Stimulated activated CD4-positive, alpha-beta T cell treated with anti-CD3 and anti-CD28 coated beads, Interleukin-15, amount 100 ng/mL, for 24 hours (primary cell): ENCODE measurements around the gene BEND2.
A peak's percentile ranks its signal among the peaks of the same experiment; 100 is the strongest.
"Not testable (repeated sequence)": the region's sequence is repeated elsewhere in the genome, so short reads cannot be mapped to it uniquely, and the experiment has no call there.

Experiments
- DNase-seq: peaks from one replicate; pipeline ENCODE4 v3.0.0-alpha.2; 2020

The BEND2 gene

DNA sequence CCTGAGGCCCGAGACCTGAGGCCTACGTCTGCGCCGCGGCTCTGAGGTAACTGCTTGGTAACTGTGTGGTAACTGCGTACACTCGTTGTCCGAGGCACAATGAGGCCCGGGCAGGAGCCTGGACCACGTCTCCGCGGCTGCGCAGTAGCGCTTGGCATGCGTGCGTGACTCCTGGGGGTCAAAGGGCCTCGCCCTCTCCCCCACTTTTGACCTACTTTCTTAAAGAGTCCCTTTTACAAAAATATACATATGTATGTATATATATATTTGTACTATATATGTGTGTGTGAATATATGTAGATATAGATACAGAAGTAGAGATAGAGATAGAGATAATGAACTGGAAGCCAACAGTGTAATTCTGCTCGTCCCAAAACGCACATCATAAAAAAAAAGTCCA lies at the start of gene BEND2:
BEND2 (minus strand) TSS at position 101 of the 400 bp plus-strand sequence. CDS start 136 bp downstream, outside the sequence.
- no peak for DNase-seq

DNA sequence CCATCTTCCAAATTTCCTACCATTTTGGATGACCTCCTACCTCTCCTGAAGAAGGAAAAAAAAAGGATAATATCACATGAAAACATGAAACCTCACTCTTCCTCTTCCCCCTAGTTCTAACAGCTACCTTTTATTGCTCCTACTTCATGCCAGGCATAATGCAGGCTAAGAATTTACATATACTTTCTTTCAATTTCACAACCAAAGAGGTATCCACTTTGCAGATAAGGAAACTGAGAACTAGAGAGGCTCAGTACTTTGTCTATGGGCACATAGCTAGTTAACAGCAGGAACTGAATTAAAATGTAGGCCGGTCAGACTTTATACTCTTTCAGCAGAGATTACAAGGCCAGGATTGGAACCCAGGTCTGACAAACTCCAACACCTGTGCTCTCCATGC lies 34.4 kb upstream of the BEND2 start:
- DNase-seq: no peak

DNA sequence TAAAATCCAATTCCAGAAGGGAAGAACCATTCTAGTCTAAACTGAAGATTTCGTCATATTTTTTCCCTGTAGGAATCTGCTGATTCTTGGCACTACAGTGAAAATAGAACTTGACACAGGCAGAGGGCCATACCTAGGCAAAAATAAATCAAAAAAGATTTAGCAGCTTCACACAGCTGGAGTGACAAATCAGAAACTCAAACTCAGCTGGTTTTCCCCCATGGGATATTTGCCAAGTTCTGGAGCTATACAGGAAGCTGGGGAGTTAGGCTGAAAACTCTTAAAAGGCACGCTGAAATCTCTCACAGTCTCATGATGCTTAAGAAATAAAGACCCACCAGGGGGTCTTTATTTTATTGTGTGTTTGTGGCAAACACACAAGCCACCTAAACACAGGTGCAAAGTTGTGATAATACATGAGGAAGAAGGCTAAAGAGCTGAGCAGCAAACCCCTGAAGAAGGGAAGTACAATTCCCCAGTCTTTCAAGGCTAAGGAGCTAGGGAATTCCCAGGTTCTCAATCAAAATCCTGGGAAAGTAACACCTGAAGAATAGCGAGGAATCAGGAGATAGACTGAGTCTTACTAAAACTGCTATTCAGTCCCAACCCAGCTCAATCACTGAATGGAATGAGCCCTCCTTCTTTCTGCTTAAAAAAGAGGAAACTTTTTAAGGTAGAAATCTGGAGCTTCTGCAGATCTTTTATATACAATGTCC lies 32.1 kb upstream of the BEND2 start:
- DNase-seq: no peak

DNA sequence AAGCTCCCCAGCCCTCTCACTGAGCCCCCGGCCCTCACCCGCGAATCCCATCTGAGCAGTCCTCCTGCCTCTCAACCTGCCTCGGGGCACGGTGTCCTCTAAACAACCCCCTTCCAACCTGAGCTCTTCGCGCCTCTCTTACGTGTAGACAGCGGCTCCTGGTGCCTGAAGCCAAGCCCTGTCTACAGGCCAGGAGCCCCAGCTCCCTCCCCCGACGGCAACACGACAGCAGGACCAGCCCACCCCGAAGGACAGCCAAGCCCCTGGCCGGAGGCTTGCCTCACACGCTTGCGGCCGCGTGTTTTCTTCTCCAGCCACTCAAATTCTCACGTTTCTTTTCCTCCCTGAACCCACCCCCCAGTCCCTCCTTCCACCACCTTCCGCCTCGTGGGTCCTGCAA lies 9.0 kb upstream of the BEND2 start:
- not testable (repeated sequence) for DNase-seq

DNA sequence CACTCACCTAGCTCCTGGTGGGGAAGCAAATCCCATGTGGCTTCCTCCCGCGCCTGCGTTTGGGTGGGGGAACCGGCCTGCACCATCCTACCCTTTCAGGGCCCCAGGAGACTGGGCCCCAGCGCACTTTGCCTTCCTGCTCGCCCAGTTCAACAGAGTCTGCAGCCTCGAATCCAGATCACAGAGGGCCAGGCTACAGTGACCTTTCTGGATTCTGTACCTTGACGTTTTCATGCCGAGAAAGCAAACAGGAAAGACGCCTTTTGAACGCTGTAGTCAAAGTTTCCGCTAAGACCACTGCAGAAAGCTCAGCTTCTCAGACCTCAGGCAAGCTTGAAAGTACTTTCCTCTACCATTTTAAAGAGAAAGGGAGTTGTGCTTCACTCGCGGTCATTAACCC lies 7.4 kb upstream of the BEND2 start:
- no peak for DNase-seq

DNA sequence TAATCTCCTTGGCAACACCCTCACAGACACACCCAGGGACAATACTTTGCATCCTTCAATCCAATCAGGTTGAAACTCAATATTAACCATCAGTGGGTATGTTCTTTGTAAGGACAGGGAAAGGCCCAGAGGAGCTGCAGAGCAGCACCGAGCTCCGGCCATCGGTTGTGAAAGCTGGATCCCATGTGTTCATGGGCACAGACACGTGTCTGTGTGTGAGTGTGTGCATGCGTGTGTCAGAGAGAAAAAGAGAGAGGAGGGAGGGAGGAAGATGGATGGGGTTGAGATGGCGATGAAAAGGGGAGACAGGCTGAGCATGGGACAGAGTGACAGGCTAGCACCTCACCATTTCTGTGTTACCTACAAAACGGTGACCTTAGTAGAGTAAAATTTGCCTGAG lies 6.8 kb upstream of the BEND2 start:
- no peak for DNase-seq

DNA sequence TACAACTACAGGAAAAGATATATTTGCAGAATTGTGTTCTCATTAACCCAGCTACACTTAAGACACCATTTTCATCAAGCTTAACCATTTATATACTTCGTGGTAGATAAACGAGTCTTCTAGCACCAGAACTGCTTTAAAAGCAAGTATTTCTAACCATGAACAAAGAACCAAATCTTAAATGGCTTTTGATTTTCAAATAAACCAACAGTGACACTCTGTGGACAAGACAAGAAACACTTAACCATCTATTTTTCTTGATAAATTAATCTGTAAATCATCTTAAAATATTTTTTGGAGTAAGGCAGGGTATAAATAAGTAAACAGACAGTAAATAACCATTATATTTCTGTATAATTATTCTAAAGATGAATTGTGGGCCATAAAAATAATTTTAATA lies 10.2 kb downstream of the BEND2 start:
- DNase-seq: no peak

DNA sequence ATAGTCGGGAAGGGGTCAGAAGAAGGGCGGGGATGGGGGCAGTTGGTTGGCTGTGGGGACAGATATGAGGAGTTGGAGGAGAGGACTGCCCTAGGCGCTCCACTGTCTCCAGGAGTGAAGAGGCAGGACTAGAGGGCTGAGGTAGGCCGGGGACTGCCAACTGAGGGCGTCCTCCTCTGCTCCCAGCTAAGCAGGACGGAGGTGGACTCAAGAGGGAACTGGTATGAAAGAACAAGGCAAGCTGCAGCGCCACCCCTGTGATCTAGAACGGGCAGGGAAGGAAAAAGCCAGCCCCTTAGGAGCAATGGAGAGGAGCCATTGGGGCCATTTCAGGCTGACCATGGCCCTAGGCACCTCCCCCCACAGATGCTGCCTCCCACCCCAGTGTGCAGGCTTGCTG lies 14.0 kb downstream of the BEND2 start:
- no peak for DNase-seq

DNA sequence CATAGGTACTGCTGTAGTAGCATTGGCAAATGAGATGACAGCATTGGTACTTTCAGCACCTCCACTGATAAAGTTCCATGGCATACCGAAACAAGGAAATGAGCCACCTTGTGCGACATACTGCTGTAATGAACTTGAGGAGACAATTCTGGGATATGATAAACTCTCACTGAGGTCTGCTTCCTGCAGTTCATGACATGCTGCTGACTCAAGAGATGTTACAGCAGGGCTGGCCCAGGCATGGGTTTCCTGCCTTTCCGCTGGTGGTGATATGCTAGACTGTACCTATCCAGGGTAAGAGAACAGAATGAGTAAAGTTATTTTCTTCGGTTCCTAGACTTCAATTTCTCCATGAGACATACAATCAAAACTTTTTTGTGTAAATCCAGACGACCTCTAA lies 17.1 kb downstream of the BEND2 start:
- DNase-seq: no peak

DNA sequence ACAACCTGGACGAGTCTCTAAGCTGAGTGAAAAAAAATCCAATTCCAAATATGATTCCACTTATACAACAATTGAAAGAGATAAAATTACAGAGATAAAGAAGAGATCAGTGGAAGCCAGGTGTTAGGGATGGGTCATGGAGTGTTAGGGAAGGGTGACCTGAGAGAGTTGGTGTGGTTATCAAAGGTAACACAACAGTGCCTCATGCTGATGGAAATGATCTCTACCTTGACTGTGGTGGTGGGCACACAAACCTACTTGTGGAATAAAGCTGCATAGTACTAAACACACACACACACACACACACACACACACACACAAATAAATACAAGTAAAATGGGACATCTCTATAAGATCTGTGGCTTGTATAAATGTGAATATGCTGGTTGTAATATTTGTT lies 26.0 kb downstream of the BEND2 start:
- DNase-seq: no peak

DNA sequence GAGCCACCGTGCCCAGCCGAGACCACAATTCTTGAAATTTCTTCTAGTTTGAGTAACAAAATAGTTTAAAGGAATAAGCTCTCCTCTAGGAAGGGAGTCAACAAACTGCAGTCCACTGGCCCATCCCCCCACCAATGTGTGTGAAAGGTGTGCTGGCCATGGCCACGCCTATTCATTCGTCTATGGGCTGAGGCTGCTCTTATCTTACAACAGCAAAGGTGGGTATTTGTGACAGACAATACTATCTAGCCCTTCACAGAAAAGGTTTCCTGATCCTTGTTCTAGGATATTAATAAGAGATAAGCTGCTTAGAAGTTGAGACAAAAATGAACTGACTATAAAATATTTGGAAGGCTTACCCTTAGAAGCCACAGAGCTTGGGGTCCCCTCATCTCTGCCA lies 41.2 kb downstream of the BEND2 start:
- no peak for DNase-seq

DNA sequence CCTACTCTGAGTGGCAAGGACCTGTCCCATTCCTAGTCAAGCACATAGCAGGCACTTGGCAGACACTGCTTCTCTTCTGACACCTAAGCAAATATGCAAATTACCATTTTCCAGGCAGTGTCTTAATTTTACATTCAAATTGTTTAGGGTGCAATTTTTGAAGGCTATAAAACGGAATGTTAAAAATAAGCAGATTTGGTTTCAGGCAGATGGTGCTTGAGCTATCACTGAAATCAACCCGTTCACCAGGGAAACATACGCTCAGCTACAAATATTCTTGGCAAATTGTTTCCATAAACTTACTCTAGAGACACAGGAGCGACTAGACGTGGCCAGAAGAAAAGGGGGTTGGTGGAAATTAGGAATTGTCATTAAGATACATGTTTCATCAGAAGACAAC lies 45.7 kb downstream of the BEND2 start:
- no peak for DNase-seq

DNA sequence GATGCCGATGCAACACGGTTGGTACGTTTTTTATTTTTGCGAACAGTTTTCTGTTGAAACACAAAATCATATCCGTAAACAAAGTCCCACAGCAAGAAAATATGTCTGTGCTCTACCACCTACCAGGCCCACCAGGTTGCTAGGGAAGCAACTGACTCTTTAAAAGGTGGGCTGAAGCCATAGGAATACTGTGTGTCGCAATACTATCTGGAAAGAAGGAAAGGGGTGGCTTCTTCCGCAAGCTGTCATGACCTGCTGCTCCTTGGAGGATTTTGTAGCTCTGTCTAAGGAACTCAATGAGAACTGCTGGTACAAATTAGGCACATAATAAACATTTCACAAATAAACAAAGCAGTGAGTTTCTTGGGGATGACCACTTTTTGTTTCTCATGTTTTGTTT lies 46.5 kb downstream of the BEND2 start:
- DNase-seq: no peak

DNA sequence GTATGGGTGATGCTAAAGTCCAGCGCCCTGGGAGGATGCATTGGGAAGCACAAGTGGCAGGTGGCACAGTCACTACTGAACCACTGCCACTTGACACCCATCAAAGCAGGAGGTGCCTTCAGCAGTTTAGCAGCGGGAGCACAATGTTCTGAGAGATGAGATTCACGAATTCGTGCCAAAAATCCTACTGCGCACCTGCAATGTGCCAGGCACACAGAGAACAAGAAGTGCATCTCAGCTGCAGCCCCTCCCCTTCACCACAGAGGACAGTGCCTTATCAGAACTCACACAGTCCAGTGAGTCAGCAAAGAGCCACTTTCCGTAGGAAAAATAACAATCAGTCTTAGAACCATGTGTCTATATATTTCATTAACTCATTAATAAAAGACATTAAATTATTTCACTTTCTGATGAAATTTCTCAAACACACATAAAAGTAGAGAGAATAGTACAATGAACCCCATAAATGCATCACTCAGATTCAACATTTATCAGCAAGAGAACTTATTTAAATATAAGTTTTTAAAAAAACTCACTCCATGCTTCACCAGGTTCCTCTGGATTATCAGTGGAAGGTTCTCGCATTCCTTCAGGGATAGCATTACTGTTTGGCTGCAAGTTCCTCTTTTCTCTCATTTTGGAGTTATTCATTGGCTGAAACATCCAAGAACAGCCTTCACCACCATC lies 47.0 kb downstream of the BEND2 start:
- no peak for DNase-seq

DNA sequence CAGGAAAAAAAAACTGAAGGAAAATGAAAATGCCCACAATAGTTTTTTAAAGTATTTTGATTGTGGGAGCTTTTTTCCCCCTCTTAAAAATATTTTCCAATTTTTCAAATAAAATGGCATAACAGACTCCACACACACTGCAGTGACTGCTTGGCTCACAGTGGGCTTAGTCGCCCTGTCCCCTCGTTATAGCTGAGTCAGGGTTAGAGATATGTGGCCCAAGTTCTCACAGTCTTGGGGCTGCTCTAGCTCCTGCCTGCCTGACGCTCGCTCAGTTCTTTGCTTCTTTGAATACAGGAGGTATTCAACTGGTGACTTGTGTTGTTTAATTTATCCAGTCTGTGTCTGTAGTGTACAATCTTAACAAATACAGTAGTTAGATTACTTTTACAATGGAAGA lies 47.7 kb downstream of the BEND2 start:
- DNase-seq: no peak

DNA sequence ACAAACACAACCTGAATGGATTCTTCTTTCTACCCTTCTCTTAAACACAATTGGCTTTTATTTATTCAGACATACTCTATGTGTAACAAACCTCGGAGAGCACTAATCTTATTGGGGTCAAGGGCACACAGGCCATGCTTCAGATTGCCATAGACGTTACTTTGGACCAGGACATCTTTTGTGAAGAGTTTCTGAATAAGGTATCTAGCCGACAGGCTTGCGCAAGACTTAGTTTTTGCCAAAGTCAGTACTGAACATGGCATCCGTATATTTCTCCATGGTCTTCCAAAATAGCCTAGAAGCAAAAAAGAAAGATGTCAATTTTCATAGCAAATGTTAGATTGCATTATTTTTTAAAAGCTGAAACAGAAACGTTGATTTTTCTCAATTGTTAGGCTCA lies 49.8 kb downstream of the BEND2 start:
- DNase-seq: no peak

DNA sequence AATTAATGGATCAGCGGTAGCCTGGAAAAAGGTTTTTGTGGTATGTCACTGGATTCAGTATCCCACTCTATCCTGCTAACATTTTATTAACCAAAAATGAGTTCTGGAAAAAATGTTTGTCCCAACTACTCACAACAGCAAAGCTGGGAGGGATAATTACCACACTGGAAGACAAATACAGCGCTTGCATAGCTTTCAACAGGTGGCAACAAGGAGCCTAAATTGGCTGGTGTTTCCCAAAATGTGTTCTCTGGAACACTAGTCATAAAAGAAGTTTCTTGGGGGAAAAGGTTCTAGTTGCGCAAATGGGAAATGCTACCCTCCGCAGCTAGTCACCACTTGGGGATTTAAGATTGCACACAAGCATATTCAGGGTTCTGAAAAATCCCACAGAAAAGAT lies 54.6 kb downstream of the BEND2 start:
- DNase-seq: no peak

DNA sequence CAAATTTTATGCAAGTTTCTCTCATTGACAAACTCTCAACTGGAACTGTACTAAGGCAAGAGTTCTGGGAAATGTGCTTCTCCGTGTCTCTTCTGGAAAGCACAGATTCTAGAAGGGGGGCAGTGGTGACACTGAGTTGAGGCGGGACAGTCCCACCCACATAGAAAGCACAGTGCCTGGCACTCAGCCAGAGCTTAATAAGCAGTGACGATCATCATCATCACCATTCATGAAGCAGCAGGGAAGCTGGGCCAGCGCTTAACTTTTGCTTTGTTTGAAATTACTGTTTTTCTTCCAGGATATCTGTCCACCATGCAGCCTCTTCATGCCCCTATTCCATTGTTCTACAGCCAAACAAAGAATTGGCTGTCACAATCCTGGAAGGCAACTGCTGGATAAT lies 60.3 kb downstream of the BEND2 start:
- no peak for DNase-seq

DNA sequence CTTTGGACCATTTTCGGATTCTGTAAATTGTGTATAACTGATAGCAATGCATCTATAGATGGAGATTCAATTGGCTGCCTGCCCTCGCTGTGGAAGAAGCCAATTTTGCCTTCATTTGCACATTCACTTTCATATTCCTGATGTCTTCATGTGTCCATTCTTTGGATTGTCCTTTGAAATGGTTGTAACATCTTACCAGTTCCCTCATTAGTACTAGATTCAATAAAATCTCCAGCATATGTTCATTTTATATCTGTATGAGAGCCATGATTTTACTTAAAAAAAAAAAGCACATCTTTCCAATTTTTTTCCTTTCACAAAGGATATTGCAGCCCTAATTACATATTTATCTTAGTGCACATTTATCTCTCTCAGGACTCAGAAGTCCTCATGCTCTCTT lies 61.7 kb downstream of the BEND2 start:
- DNase-seq: no peak

DNA sequence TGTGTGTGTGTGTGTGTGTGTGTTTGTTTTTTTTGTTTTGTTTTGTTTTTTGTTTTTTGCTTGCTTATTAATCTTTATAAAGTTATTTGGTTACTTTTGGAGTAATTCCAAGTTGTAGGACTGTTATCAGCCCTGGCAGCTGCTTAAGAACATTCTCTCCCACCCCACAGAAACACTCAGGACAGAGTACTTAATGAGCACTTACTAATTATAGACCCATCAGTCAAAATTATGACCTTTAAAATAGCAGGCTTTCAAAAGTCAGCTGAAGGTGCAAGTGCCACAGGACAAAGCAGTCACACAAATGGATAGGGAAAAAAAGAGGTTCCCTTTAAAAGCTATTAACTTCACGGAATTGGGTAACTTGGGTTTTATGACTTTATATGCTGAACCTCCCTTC lies 69.0 kb downstream of the BEND2 start:
- DNase-seq: no peak

DNA sequence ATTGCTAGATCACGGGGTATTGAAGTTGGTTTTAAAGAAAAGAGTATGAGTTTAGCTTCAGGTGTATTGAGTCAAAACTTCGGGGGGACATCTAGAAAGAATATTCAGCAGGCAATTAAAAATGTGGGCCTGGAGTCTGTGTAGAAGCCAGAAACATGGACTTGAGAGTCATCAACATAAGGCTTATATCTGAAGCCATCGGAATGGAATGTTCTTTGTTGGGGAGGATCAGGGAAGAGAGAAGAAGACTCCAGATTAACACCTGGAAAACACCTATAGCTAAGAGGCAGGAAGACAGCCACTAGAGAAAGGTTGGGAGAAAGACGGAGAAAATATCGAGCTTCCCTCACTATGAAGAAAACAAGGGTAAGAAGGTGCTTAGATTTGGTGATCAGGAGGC lies 69.5 kb downstream of the BEND2 start:
- no peak for DNase-seq

DNA sequence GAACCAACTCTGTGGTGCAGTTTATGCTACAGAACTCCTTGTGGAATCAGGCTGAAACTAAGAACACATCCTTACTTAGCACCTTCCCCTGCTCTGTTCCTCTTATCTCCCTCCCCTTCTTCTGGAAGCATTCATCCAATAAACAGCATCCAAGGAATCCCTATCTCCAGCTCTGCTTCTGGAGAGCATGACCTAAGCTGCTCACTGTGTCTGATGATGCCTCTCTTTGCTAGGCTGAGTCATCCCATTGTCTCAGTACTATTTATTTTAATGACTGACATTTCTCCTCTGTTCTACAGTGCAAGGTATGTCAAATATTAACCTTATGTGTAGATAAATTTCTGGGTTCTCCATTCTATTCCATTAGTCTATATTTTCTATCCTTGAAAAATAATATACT lies 71.2 kb downstream of the BEND2 start:
- no peak for DNase-seq

DNA sequence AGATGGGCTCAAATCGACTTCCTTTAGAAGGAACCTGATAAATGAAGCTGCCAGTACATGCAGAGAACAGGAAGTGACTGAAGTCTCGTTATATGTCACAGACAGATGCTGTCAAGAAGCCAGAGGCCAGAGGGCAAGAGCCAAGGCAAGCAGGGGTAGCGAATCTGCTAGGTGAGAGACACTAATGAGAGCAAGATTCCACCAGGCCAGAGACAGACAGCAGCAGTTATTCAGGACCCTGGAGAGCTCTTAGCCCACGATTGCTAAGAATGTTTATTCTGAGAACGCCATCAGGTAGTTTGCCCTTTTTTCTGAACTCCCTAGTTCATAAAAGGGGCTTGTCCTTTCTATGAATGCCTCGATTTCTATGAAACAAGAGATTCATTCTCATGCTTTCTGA lies 73.7 kb downstream of the BEND2 start:
- peak; percentile 10 for DNase-seq

DNA sequence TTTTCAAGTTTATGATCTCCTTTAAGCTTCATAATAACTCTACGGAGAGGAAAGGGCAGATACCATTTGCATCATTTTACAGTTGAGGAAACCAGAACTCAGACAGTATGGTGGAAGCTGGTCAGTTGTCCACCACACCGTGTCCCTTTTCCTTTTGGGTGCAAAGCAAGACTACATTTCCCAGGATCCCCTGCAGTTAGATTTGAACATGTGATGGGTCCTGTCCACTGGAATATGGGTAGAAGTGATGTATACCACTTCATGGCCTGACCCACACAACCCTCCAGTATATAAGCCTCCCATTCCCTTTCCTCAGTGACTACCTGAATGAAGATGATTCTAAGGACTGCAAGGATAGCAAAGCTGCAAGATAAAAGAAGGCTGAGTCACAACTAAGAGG lies 74.7 kb downstream of the BEND2 start:
- no peak for DNase-seq

DNA sequence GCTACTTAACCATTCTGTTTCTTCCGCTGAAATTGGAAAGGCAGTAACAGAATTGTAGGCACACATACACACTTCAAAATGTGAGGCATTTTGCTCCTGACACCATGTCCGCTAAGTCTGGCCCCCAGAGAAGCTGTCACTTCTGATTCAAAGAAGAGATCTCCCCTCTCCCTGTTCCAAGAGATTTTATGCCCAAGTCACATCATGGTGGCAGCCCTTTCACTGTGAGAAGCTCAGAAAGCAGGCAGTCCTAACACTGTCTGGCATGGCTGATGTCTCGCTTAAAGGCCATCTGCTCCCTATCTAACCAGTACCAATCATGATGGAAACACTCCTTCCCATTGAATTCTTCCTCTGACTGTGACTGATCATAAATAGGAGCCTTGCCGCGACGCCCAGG lies 83.9 kb downstream of the BEND2 start:
- DNase-seq: no peak
